HepG2 (cell line): Measurements from ENCODE around the gene FBP1. TPM values are rescaled to one million over a fixed set of nuclear protein-coding genes. Genes with fewer than 3 reads are reported as not detected.

Experiments used
- ATAC-seq: fragments of 200-7000 bp; cut with Tn5 transposase; 3 replicates; pipeline ENCODE4 v1.9.1; 2020; ENCODE audit warnings: mild to moderate bottlenecking, moderate library complexity
- BruUV-seq: library from RNA; stranded (reverse); fragments of 400-500 nt; replicated peaks from 2 replicates; lab custom pipeline; 2021; lab: Mats Ljungman, UMichigan
- CTCF ChIA-PET: fragments of 300-600 bp; formaldehyde crosslinking; extraction: SDS; loops from one replicate; lab custom pipeline; 2021; ENCODE audit warnings: low total read pairs, inconsistent platforms, low intra/inter-chr PET ratio; lab: Yijun Ruan, JAX
- POLR2A ChIA-PET: fragments of 350-600 bp; sonication (Branson Sonifier 250); formaldehyde crosslinking; loops from one replicate; lab custom pipeline; 2020; ENCODE audit warnings: antibody characterized with exemption, inconsistent platforms; lab: Yijun Ruan, JAX
- DNase-seq: peaks from one replicate; pipeline ENCODE4 v3.0.0-alpha.2; 2015; ENCODE audit warnings: low spot score
- FAIRE-seq: peaks from 3 replicates; lab custom pipeline; 2011; peaks lifted over from hg19 to GRCh38; lab: Jason Lieb, UNC
- H2AFZ ChIP-seq: one replicate; pipeline ENCODE4 v1.6.1; 2011; ENCODE audit warnings: low read length, inconsistent platforms
- H3K27ac ChIP-seq: fragments of 300-600 bp; 3 replicates; pipeline ENCODE4 v1.8.0; 2011; ENCODE audit warnings: mixed run types, mild to moderate bottlenecking, mixed read lengths, low read length, inconsistent platforms; ENCODE audit not compliant: insufficient read depth; ENCODE audit errors: extremely low read length
- H3K27me3 ChIP-seq, 2 experiments: fragments of 200-600 bp in 1 of 2; 2 replicates in 1 of 2; 3 replicates in 1 of 2; pipeline versions ENCODE4 v1.6.0 to v1.8.0; 2011; ENCODE audit warnings: low read length in 2 of 2, mild to moderate bottlenecking in 2 of 2, moderate library complexity in 2 of 2, inconsistent platforms in 1 of 2; ENCODE audit not compliant: insufficient read depth in 2 of 2, control insufficient read depth in 1 of 2
- H3K36me3 ChIP-seq, 2 experiments: fragments of 200-600 bp in 1 of 2; replicated peaks in 1 of 2; 2 replicates in 1 of 2; 3 replicates in 1 of 2; pipeline versions ENCODE4 v1.5.1 to v1.8.0; 2011; ENCODE audit warnings: low read length in 2 of 2, inconsistent platforms in 1 of 2; ENCODE audit not compliant: insufficient read depth in 2 of 2, control insufficient read depth in 1 of 2
- H3K4me1 ChIP-seq: 2 replicates; pipeline ENCODE4 v1.5.1; 2012; ENCODE audit warnings: low read length, inconsistent platforms; ENCODE audit not compliant: insufficient read depth
- H3K4me2 ChIP-seq: 2 replicates; pipeline ENCODE4 v1.6.0; 2011; ENCODE audit warnings: low read depth, low read length, inconsistent platforms
- H3K4me3 ChIP-seq, 3 experiments: fragments of 200-600 bp in 1 of 3; sonication (generic), shearing (Covaris generic) in 1 of 3; replicated peaks in 1 of 3; 2 replicates each; pipeline ENCODE4 v1.5.1; 2011 to 2016; ENCODE audit warnings: low read length in 3 of 3, inconsistent platforms in 2 of 3, low read depth in 2 of 3, mild to moderate bottlenecking in 2 of 3, control low read depth in 1 of 3, mixed read lengths in 1 of 3; ENCODE audit not compliant: insufficient read depth in 1 of 3
- H3K79me2 ChIP-seq: one replicate; pipeline ENCODE4 v1.6.1; 2011; ENCODE audit warnings: low read length, inconsistent platforms; ENCODE audit not compliant: insufficient read depth
- H3K9ac ChIP-seq: 2 replicates; pipeline ENCODE4 v1.6.0; 2011; ENCODE audit warnings: mild to moderate bottlenecking, low read depth, low read length, inconsistent platforms; ENCODE audit not compliant: insufficient read depth
- H3K9me3 ChIP-seq: 2 replicates; pipeline ENCODE4 v1.5.1; 2012; ENCODE audit warnings: mild to moderate bottlenecking, low read length
- H4K20me1 ChIP-seq: 2 replicates; pipeline ENCODE4 v1.6.0; 2011; ENCODE audit warnings: inconsistent platforms, mild to moderate bottlenecking, low read length, moderate library complexity; ENCODE audit not compliant: insufficient read depth
- BCL6 ChIP-seq: IDR thresholded peaks from 2 replicates; pipeline ENCODE4 v1.6.1; 2016; ENCODE audit warnings: missing genetic modification reagents, missing compliant biosample characterization
- FOXP4 ChIP-seq: sonication (generic); formaldehyde crosslinking; IDR thresholded peaks from 2 replicates; pipeline ENCODE4 v1.4.0; 2020; ENCODE audit warnings: missing genetic modification reagents
- HNRNPH1 ChIP-seq: fragments of 200-400 bp; formaldehyde crosslinking; optimal IDR thresholded peaks from 2 replicates; pipeline ENCODE3; 2017; ENCODE audit warnings: mild to moderate bottlenecking, low read depth, low read length
- HNRNPL ChIP-seq: fragments of 200-400 bp; formaldehyde crosslinking; IDR thresholded peaks from 2 replicates; pipeline ENCODE4 v1.6.1; 2017; ENCODE audit warnings: mild to moderate bottlenecking, low read depth, low read length
- KLF9 ChIP-seq: IDR thresholded peaks from 2 replicates; pipeline ENCODE4 v1.6.1; 2016; ENCODE audit warnings: low read depth
- MAFK ChIP-seq, 2 experiments: IDR thresholded peaks in 1 of 2; conservative IDR thresholded peaks in 1 of 2; 2 replicates each; pipeline ENCODE4 v1.6.1; 2011; ENCODE audit warnings: improper control_type of control experiment in 2 of 2, low read length in 2 of 2
- NONO ChIP-seq, 2 experiments: fragments of 450-650 bp in 1 of 2; sonication (generic) in 1 of 2; formaldehyde crosslinking in 1 of 2; IDR thresholded peaks in 1 of 2; conservative IDR thresholded peaks in 1 of 2; 2 replicates each; pipeline versions ENCODE4 v1.6.1 to v1.8.0; 2017 to 2022; ENCODE audit warnings: mild to moderate bottlenecking in 1 of 2, missing genetic modification reagents in 1 of 2, moderate library complexity in 1 of 2
- POLR2A ChIP-seq, 2 experiments: IDR thresholded peaks; 2 replicates each; pipeline ENCODE4 v1.6.1; 2011; ENCODE audit warnings: low read depth in 2 of 2, low read length in 2 of 2, mild to moderate bottlenecking in 1 of 2, moderate library complexity in 1 of 2; ENCODE audit not compliant: insufficient read depth in 1 of 2
- ZGPAT ChIP-seq: IDR thresholded peaks from 2 replicates; pipeline ENCODE4 v1.6.1; 2016; ENCODE audit warnings: mild to moderate bottlenecking
- ZNF121 ChIP-seq: sonication (generic); formaldehyde crosslinking; IDR thresholded peaks from 2 replicates; pipeline ENCODE4 v1.5.0; 2020; ENCODE audit warnings: mild to moderate bottlenecking, missing genetic modification reagents
- ZNF143 ChIP-seq: sonication (generic); formaldehyde crosslinking; IDR thresholded peaks from 2 replicates; pipeline ENCODE4 v1.4.0; 2020; ENCODE audit warnings: missing genetic modification reagents
- ZNF282 ChIP-seq: fragments of 450-650 bp; IDR thresholded peaks from 2 replicates; pipeline ENCODE4 v1.6.1; 2018; ENCODE audit not compliant: partially characterized antibody
- ZNF614 ChIP-seq: IDR thresholded peaks from 2 replicates; pipeline ENCODE4 v1.6.1; 2018; ENCODE audit warnings: missing biosample characterization, missing genetic modification reagents, inconsistent platforms, borderline replicate concordance
- WGBS: methylation state at CpG from one replicate; pipeline ENCODE4 v1.1.6; 2017; ENCODE audit warnings: low lambda C conversion rate; 5-methylcytosine and 5-hydroxymethylcytosine counted together
- in situ Hi-C: cut with HindIII; loops from 2 replicates; pipeline ENCODE4 v1.10.0; 2017; ENCODE audit warnings: low pct_unique_long_range_greater_than_20kb; ENCODE audit not compliant: extremely low pct_ligation_motif_present
- intact Hi-C: fragments of 100-400 bp; cut with micrococcal nuclease; formaldehyde crosslinking; loops from one replicate; pipeline ENCODE4 v1.10.0; 2022; ENCODE audit not compliant: unreplicated experiment
- polyA plus RNA-seq, 8 experiments: library from polyadenylated mRNA; depleted of rRNA in 3 of 8; stranded (reverse) in 7 of 8; unstranded in 1 of 8; fragments of >200 nt; fragmentation: Illumina TruSeq in 4 of 8; extraction: Trizol in 4 of 8; gene quantifications; 2 replicates each; pipeline versions ENCODE4 v1.2.1 to v1.2.3, GENCODE V29; 2011 to 2016; ENCODE audit warnings: low read depth in 4 of 8, missing spikeins in 1 of 8, mixed read lengths in 1 of 8; ENCODE audit not compliant: insufficient read depth in 1 of 8
- total RNA-seq, 5 experiments: library from RNA; depleted of rRNA; stranded (reverse); fragments of >200 nt; fragmentation: Illumina TruSeq; extraction: Trizol; gene quantifications; 2 replicates each; pipeline ENCODE4 v1.2.3, GENCODE V29; 2016; ENCODE audit warnings: low read depth in 1 of 5

The FBP1 gene
- total and polyA plus RNA-seq, 2 of the 13 experiments (the other 11 are each of a cell fraction or from before 2014, with no cell fraction given), result 0.29 to 0.53 TPM

GRCh38 chr9:94665613-94666012 is 26.3 kb upstream of the FBP1 start:
- 53% methylated on average over 3 of the region's 3 CpGs for WGBS
- ChIA-PET CTCF (no interaction called here), POLR2A (no interaction called here)
- ATAC-seq (no peak), DNase-seq (peak; percentile 29), FAIRE-seq (no peak)
- Histone ChIP-seq H3K4me2 (peak overlapping the region; percentile 78), H3K9me3 (no peaks in the 10 kb centered on the region), H3K27ac (peak overlapping the region; percentile 12), H3K36me3 (no peaks in the 10 kb centered on the region), H3K4me1 (peaks cover 46% of the 10 kb centered on the region), H4K20me1 (no peaks in the 10 kb centered on the region), H3K4me3 (no peak overlapping the region), H3K79me2 (no peaks in the 10 kb centered on the region), H2AFZ (no peak overlapping the region), H3K9ac (no peak overlapping the region), H3K27me3 (no peaks in the 10 kb centered on the region; a peak in 1 of 5 replicates)
- in situ Hi-C loops (no loop called here), intact Hi-C loops (loop anchor here (5.0 kb wide), 1 partner anchor 467 kb away; no protein-coding TSS in a partner anchor)
- BruUV-seq, result no TSS peak
- no peak for TF ChIP-seq ZGPAT
- TF ChIP-seq ZNF614, result no peak
- TF ChIP-seq POLR2A (IDR thresholded peaks at IDR 0.05; ENCODE audit: insufficient read depth in 1 of 2, low read depth in 2 of 2, low read length in 2 of 2), result no peak
- no peak for TF ChIP-seq ZNF143 (CRISPR knock-in tag)
- TF ChIP-seq HNRNPL, result no peak
- TF ChIP-seq NONO (IDR thresholded peaks at IDR 0.05), result no peak
- TF ChIP-seq NONO (CRISPR knock-in tag; conservative IDR thresholded peaks at IDR 0.05), result no peak
- no peak for TF ChIP-seq FOXP4 (CRISPR knock-in tag)
- TF ChIP-seq ZNF282, result no peak
- TF ChIP-seq HNRNPH1, result no peak
- no peak for TF ChIP-seq KLF9 (CRISPR knock-in tag)
- TF ChIP-seq ZNF121 (CRISPR knock-in tag), result no peak
- TF ChIP-seq MAFK (conservative IDR thresholded peaks at IDR 0.05 in 1 of 2, IDR thresholded peaks at IDR 0.05 in 1 of 2; ENCODE audit: low read length in 2 of 2), result no peak
- TF ChIP-seq BCL6 (CRISPR knock-in tag), result no peak
